Neural cell (in vitro differentiated cells): ENCODE measurements around the gene M1AP. TPM values are rescaled to one million over a fixed set of nuclear protein-coding genes. Genes with fewer than 3 reads are reported as not detected.

ENCODE experiments used
- H2AFZ ChIP-seq: fragments of 200-600, 300-800 bp; sonication (generic), shearing (Covaris generic); 2 replicates; pipeline ENCODE4 v1.6.0; 2014; ENCODE audit warnings: low read depth, mild to moderate bottlenecking, antibody characterized with exemption, low read length, moderate library complexity
- H3F3A ChIP-seq: fragments of 200-600 bp; shearing (Covaris generic); 2 replicates; pipeline ENCODE4 v1.6.1; 2016; ENCODE audit warnings: mild to moderate bottlenecking, moderate library complexity, mixed read lengths, antibody characterized with exemption, low read length; ENCODE audit not compliant: insufficient read depth, poor library complexity, severe bottlenecking
- H3K27ac ChIP-seq: fragments of 200-600, 300-800 bp; sonication (generic), shearing (Covaris generic); 2 replicates; pipeline ENCODE4 v1.5.1; 2014; ENCODE audit warnings: mild to moderate bottlenecking, low read length, moderate library complexity
- H3K27me3 ChIP-seq: fragments of 300-800, 200-600 bp; sonication (generic), shearing (Covaris generic); 2 replicates; pipeline ENCODE4 v1.6.0; 2014; ENCODE audit warnings: mild to moderate bottlenecking, low read depth, low read length, moderate library complexity; ENCODE audit not compliant: insufficient read depth
- H3K36me3 ChIP-seq: fragments of 300-800, 200-600 bp; sonication (generic), shearing (Covaris generic); 2 replicates; pipeline ENCODE4 v1.5.1; 2014; ENCODE audit warnings: mild to moderate bottlenecking, antibody characterized with exemption, low read length, moderate library complexity; ENCODE audit not compliant: insufficient read depth
- H3K4me2 ChIP-seq: fragments of 300-800, 200-600 bp; sonication (generic), shearing (Covaris generic); 2 replicates; pipeline ENCODE4 v1.6.0; 2014; ENCODE audit warnings: mild to moderate bottlenecking, low read length
- H3K4me3 ChIP-seq: fragments of 300-800, 200-600 bp; sonication (generic), shearing (Covaris generic); 2 replicates; pipeline ENCODE4 v1.5.1; 2014; ENCODE audit warnings: mild to moderate bottlenecking, low read length, moderate library complexity
- H3K79me2 ChIP-seq: fragments of 200-600 bp; shearing (Covaris generic); replicated peaks from 2 replicates; pipeline ENCODE4 v1.6.0; 2014; ENCODE audit warnings: mild to moderate bottlenecking, low read length, moderate library complexity; ENCODE audit not compliant: insufficient read depth
- H3K9ac ChIP-seq: fragments of 300-800, 200-600 bp; sonication (generic), shearing (Covaris generic); 2 replicates; pipeline ENCODE4 v1.6.1; 2016; ENCODE audit warnings: mild to moderate bottlenecking, low read length, mixed read lengths
- H3K9me2 ChIP-seq: fragments of 200-600 bp; shearing (Covaris generic); 2 replicates; pipeline ENCODE4 v1.6.1; 2016; ENCODE audit warnings: mild to moderate bottlenecking, low read length, mixed read lengths; ENCODE audit not compliant: insufficient read depth
- H3K9me3 ChIP-seq: fragments of 200-600, 300-800 bp; sonication (generic), shearing (Covaris generic); 2 replicates; pipeline ENCODE4 v1.6.1; 2016; ENCODE audit warnings: mild to moderate bottlenecking, mixed run types, low read length, moderate library complexity, mixed read lengths
- H4K20me1 ChIP-seq: fragments of 200-600 bp; shearing (Covaris generic); 2 replicates; pipeline ENCODE4 v1.6.1; 2016; ENCODE audit warnings: mild to moderate bottlenecking, mixed run types; ENCODE audit not compliant: insufficient read depth
- CTCF ChIP-seq: fragments of 450-650 bp; IDR thresholded peaks from 2 replicates; pipeline ENCODE4 v1.5.1; 2014; ENCODE audit warnings: antibody characterized with exemption, mild to moderate bottlenecking, moderate library complexity; ENCODE audit not compliant: poor library complexity, severe bottlenecking
- EP300 ChIP-seq: fragments of 450-650 bp; conservative IDR thresholded peaks from 2 replicates; pipeline ENCODE4 v1.6.1; 2014; ENCODE audit warnings: antibody characterized with exemption, mild to moderate bottlenecking, moderate library complexity; ENCODE audit not compliant: poor library complexity, severe bottlenecking
- EZH2 ChIP-seq: fragments of 200-600, 300-800 bp; shearing (Covaris generic), sonication (generic); IDR thresholded peaks from 2 replicates; pipeline ENCODE4 v1.6.1; 2014; ENCODE audit warnings: antibody characterized with exemption, low read length, borderline replicate concordance, mild to moderate bottlenecking; ENCODE audit not compliant: insufficient read depth, poor library complexity, severe bottlenecking
- MXI1 ChIP-seq: fragments of 450-650 bp; conservative IDR thresholded peaks from 2 replicates; pipeline ENCODE4 v1.6.1; 2014; ENCODE audit warnings: antibody characterized with exemption, mild to moderate bottlenecking; ENCODE audit not compliant: poor library complexity, severe bottlenecking
- POLR2AphosphoS5 ChIP-seq: IDR thresholded peaks from 2 replicates; pipeline ENCODE4 v1.6.1; 2012
- RAD21 ChIP-seq: fragments of 450-650 bp; conservative IDR thresholded peaks from 2 replicates; pipeline ENCODE4 v1.6.1; 2014; ENCODE audit warnings: antibody characterized with exemption, mild to moderate bottlenecking, moderate library complexity
- REST ChIP-seq: IDR thresholded peaks from 2 replicates; pipeline ENCODE4 v1.6.1; 2012; ENCODE audit warnings: borderline replicate concordance
- SMC3 ChIP-seq: fragments of 450-650 bp; conservative IDR thresholded peaks from 2 replicates; pipeline ENCODE4 v1.6.1; 2014; ENCODE audit warnings: antibody characterized with exemption, mild to moderate bottlenecking, moderate library complexity; ENCODE audit not compliant: poor library complexity
- TAF1 ChIP-seq: IDR thresholded peaks from 2 replicates; pipeline ENCODE4 v1.6.1; 2012; ENCODE audit warnings: low read depth
- polyA plus RNA-seq: library from polyadenylated mRNA; depleted of rRNA; stranded (reverse); fragments of >200 nt; gene quantifications from 2 replicates; pipeline ENCODE4 v1.2.3, GENCODE V29; 2014

M1AP gene
- polyA plus RNA-seq, 1 donor from 2014 or later, result not detected

- Histone ChIP-seq H3K4me3 (no peak overlapping the region), H3K9me3 (no peaks in the 10 kb centered on the region), H3K79me2 (no peaks in the 10 kb centered on the region), H3K36me3 (no peaks in the 10 kb centered on the region), H3K27me3 (no peaks in the 10 kb centered on the region), H4K20me1 (no peaks in the 10 kb centered on the region), H3K4me2 (no peak overlapping the region), H3F3A (no peaks in the 10 kb centered on the region), H3K27ac (no peak overlapping the region), H3K9me2 (no peaks in the 10 kb centered on the region), H2AFZ (no peak overlapping the region), H3K9ac (no peak overlapping the region)
- no peak for TF ChIP-seq REST
- TF ChIP-seq POLR2AphosphoS5, result no peak
- no peak for TF ChIP-seq MXI1
Observed at GRCh38 chr2:74668087-74668486, 20.0 kb upstream of the M1AP start.

- Histone ChIP-seq H3F3A (no peaks in the 10 kb centered on the region), H3K4me2 (no peak overlapping the region), H2AFZ (no peak overlapping the region), H3K9ac (no peak overlapping the region), H3K27ac (no peak overlapping the region), H3K9me2 (no peaks in the 10 kb centered on the region), H3K36me3 (peaks cover 9% of the 10 kb centered on the region), H3K27me3 (no peaks in the 10 kb centered on the region), H4K20me1 (no peaks in the 10 kb centered on the region), H3K4me3 (no peak overlapping the region), H3K79me2 (no peaks in the 10 kb centered on the region), H3K9me3 (no peaks in the 10 kb centered on the region)
- TF ChIP-seq TAF1 (no peak), MXI1 (no peak), EZH2 (no peak), EP300 (no peak), POLR2AphosphoS5 (no peak), CTCF (no peak), SMC3 (no peak), RAD21 (no peak), REST (no peak)
Observed at GRCh38 chr2:74659462-74659861, 11.3 kb upstream of the M1AP start.
